ENCODE measurements around the gene METTL26.
"Not testable (repeated sequence)": the region's sequence is repeated elsewhere in the genome, so short reads cannot be mapped to it uniquely, and the experiment has no call there.

Gene METTL26

DNA sequence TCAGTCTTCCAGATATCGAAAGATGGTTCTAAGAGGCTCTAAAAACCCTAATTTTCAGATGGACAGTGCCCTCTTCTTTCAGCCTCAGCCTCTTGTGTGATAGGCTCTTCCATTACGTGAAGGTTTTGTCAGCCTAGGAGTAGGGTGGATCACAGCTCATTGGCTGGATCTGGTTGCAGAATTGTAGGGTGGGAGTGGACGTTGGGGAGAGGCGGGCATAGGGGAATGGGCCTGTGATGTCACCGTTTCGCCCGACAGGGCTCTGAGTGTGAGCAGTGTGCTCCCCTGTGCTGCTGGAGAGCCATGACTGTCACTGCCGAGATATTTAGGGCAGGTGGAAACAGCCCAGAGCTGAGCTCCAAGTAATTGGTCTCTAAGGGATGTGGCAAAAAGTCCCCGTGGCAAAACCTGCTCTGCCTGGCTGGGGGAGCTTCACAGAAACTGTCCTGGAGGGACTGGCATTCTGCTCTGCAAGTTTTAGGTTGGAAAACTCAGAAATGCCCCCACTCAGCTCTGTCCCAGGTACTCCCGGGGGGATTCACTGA, 11.5 kb downstream of the METTL26 start:
- DNase-seq: no peak

- DNase-seq: no peak
Observed at GRCh38 chr16:622920-623280, 13.2 kb downstream of the METTL26 start.

- DNase-seq: no peak
Observed at GRCh38 chr16:621526-622105, 14.5 kb downstream of the METTL26 start.

DNA sequence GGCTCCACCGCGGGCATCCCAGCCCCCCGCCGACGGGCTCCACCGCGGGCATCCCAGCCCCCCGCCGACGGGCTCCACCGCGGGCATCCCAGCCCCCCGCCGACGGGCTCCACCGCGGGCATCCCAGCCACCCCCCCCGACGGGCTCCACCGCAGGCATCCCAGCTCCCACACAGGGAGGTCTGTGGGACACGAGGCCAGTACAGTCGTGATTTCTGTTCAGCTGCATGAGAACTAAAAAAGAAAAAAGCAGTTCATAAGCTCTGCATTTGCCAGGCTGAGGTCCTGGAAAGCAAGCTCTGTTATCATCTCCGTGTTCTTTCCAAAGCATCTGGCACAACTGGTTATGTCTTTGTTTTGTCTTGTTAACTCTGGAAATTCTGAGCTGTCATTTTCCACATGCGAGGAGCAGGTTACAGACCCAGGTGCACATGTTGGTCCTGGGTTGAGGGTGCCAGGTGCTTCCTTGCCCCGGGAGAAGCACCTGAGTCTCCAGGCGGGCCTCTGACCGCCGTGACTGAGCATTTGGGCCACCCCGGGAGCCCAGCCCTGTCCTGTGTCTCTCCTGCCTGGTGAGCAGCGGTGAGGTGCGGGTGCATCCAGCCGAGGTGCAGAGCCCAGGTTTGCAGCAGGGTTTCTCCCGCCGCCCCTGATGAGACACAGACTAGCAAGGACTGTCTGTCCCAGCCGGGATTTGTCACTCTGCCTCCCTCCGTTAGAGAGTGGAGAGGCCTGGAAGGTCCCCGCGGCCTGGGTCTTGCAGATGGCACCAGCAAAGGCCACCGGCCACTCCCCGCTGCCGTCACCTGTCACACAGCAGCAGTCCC, 15.2 kb downstream of the METTL26 start:
- DNase-seq: no peak

DNA sequence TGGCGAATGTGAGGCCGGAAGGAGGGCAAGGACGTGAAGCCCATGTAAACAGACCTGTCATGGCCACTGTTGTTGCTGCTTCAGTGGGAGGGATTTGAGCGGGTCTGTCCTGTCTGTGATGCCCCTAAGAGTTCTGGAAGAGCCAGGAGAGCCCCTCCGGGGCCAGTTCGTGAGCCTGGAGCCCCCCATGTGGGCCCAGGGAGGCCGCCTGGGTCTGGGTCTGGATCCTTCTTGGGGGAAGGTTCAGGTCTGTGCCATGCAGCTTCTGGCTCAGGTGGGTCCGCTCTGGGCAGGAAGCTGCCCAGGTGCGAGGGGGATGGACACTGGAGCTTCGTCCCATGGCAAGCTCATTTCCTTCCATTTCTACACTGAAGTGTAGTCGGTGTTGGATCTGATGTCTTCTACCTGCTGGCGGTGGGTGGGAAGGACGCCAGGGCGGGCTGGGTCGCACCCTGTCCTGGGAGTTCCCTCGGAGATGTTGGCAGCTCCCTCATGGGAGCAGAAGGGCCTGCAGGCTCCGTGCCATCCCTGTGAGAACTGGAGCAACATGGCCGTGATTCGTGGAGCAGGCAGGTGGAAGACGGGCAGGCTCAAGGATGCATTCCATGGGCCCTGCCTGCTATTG, 16.5 kb downstream of the METTL26 start:
- DNase-seq: no peak

GRCh38 chr16:617855-618254, 18.2 kb downstream of the METTL26 start:
- DNase-seq: no peak

GRCh38 chr16:616733-617586, 19.1 kb downstream of the METTL26 start:
- no peak for DNase-seq

DNA sequence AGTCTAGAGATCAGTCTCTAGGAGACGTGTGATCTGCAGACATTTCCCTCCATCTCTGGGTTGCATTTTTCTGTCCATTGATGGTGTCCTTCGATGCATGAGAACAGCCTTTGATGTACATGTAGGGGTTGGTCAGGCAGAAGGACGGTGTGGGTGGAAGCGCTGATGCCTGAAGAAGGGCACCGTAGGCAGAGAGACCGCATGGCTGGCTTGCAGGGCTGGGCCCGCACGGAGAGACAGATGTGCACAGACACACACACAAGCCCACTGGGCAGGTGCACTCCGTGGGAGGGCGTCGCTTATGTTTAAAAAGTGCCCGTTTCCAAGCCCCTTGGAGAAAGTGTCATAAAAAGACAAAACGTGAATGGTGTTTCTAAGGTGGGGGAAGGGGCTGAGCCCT, 21.0 kb downstream of the METTL26 start:
- DNase-seq: no peak

DNA sequence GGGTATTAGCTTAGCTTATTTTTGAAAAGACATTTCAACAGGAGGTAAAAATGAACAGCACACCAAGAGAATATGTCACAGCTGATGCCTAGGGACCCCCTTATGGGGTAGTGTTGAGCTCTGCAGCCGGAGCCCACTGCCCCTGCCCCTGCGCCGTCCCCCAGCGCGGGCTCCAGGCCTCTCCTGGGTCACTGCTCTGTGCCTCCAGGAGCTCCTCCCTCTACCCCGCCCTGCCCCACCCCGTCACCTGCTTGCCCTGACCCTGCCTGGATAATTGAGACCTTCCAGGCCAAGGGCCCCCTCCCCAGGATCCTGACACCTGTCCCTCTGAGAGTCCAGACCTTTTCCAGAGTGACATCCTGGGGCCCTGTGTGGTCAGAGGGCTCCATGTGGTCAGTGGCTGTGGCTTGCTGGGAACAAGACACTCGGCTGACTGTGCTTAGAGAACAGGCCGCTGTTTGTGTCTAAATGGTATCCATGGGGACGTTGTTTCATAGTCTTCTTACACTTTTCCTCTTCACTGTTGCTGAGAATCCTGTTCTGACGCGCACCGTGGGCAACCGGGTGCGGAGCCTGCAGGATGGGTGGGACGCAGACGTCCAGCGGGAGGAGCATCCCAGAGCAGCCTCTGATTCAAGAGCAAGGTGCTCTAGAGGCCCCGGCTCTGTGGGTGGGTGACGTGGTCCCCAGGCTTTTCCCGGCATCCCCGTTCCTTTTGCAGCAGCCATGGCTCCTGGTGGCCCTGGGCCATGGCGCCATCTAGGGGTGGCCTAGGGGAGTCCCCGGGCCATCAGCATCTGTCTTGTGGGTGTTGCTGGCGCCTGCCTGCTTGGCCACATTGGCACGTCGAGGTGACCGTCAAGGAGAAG, 25.4 kb downstream of the METTL26 start:
- DNase-seq: no peak

DNA sequence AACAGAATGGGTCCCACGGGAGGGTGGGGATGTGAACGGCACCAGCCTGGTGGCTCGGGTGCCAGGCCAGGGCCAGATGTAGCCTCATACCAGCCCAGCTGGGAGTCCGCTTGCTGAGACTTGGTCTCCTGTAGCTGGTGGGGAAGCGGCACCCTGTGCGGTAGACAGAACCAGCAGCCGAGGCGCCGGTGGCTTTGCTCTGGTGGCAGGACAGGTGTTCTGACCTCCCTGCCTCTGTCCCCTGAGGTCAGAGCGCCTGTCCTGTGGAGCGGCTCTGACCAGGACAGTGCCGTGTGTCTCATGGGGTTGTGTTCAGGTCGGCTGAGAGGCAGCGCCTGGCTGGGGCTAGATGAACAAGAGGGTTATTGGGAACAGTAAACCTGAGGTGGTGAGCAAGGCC, 26.1 kb downstream of the METTL26 start:
- DNase-seq: no peak

GRCh38 chr16:609316-609715, 26.8 kb downstream of the METTL26 start:
- no peak for DNase-seq

GRCh38 chr16:608019-608418, 28.1 kb downstream of the METTL26 start:
- no peak for DNase-seq

DNA sequence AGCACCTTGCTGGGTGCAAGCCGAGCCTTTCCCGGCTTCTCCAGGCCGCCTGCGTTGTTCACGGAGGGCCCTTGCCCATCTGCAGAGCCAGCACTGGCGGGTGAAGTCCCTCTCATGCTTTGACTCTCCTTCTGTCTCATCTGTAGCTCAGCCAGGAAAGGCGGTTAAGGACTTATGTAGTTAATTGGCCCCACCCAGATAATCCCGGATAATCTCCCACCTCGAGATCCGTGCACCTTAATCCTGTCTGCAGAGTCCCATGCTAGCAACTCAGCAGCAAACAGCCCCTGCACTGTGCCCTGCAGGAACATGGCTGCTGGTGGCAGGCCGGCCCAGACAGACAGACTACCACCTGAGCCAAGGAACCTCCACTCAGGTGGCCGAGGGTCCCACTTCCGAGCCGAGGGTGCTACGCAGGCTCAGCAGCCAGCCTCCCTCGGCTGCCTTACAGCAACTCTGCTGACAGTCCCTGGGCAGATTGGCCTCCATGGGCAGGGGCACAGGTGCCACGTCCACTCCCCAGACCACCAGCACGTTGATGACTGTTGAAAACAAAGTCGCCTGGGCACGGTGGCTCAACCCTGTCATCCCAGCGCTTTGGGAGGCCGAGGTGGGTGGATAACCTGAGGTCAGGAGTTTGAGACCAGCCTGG, 29.3 kb downstream of the METTL26 start:
- no peak for DNase-seq

DNA sequence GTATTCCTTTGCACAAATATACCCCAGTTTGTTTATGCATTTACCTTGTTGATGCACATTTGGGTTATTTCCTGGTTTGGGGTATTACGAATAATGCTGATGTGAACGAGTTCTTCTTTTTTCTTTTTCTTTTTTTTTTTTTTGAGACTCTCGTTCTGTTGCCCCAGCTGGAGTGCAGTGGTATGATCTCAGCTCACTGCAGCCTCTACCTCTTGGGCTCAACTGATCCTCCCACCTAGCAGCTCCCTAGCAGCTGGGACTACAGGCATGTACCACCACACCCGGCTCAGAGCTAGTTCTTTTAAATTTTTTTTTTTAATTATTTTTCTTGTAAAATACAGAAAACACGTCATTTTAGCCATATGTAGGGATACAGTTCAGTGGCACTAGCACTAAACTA, 32.2 kb downstream of the METTL26 start:
- DNase-seq: no peak

DNA sequence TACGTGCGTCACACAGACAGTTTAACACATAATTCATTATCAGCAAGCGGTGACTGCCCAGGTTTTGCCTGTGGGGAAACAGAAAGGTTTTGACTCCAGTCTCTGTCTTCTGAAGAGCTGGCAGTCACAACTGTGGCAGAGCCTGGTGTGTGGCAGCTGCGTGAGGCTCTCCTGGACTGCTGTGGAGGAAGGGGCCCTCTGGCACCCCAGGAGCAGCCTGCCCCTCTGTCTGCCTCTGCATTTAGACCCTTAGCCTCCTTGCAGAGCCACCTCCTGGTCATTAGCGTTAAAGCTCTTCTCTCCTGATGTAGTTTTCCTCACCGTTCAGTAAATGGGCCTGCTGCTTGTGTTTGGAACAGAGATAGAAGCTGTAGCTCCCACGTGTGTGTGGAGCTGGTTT, 35.3 kb downstream of the METTL26 start:
- peak; percentile 34 for DNase-seq

DNA sequence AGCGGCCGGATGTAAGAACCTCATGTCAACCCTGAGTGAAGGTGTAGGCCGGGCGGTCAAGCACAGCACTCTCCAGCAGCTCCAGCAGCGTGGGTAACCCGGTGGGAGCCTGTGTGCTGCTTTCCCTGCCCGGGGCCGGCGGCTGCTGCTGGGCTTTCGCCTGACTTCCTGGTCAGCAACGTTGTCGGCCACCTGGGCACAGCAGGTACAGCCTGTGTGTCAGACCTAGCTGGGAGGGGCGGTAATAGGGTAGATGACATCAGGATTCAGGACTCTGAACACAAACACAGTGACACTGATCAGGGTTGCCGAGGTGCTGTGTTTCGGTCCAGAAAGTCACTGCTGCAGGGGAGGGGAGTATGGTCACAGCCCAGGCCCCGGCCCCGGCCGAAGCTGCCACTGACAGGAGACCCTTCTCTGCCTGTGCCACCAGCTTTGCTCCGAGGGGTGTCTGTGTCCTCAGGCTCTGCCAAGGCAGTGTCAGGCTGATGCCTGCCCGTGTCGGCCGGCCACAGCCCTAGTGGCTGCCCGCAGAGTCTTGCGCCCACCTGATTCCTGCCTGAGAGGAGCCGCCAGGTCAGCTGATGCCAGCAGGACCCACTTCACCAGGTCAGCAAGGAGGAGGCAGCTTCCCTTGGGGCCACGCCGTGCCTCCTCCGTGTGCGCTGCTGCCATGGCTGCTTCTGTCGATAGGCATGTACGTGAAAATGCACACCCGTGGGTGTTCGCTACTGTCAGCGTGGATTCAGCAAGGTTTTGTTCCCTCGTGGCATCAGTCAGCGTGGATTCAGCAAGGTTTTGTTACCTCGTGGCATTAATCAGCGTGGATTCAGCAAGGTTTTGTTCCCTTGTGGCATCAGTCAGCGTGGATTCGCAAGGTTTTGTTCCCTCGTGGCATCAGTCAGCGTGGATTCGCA, 37.0 kb downstream of the METTL26 start:
- no peak for DNase-seq

DNA sequence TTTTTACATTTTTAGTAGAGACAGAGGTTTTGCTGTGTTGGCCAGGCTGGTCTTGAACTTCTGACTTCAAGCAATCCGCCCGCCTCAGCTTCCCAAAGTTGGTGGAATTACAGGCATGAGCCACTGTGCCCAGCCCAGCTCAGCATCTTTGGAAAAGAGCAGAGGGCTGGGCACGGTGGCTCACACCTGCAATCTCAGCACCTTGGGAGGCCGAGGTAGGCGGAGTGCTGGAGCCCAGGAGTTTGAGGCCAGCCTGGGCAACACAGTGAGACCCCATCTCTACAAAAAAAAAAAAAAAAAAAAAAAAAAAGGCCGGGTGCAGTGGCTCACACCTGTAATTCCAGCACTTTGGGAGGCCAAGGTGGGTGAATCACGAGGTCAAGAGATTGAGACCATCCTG, 38.5 kb downstream of the METTL26 start:
- not testable (repeated sequence) for DNase-seq

GRCh38 chr16:596736-597060, 39.4 kb downstream of the METTL26 start:
- DNase-seq: no peak

GRCh38 chr16:595942-596735, 40.0 kb downstream of the METTL26 start:
- peak; percentile 83 for DNase-seq

DNA sequence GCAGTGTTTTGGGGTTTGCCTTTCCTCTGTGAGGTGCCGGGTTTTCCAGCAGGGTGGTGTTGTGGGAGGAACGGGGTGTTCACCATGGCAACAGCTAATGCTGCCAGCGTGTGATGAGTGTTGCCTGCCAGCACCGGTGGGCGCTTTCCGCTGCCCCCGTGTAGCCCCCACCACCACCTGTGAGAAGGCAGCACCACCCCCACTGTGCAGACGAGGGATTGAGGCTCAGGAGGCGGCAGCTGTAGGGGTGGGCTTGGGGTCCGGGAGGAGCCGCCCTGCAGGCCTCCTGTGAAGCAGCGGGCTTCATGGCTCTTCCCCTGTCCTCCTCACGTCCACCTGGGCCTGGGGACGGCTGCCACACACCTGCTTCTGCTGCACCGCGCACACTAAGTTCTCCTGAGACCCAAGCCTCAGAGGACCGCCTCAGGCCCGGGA, 41.0 kb downstream of the METTL26 start:
- DNase-seq: no peak

All from GF-D8 (cell line).